RWPE2 (cell line): ENCODE results near the gene CD300LB.

Source experiments
- ATAC-seq: fragments of 200-7000 bp; cut with Tn5 transposase; 3 replicates; pipeline ENCODE4 v1.9.1; 2021; ENCODE audit warnings: low read depth
- DNase-seq: peaks from one replicate; pipeline ENCODE4 v3.0.0-alpha.2; 2020; ENCODE audit warnings: low spot score
- H3K27ac ChIP-seq: fragments of 450-650 bp; 2 replicates; pipeline ENCODE4 v1.5.1; 2017; ENCODE audit warnings: mild to moderate bottlenecking; ENCODE audit not compliant: poor library complexity, severe bottlenecking
- H3K27me3 ChIP-seq: fragments of 250-450 bp; sonication (Bioruptor Pico); 2 replicates; pipeline ENCODE4 v1.5.1; 2021; ENCODE audit warnings: mild to moderate bottlenecking, moderate library complexity; ENCODE audit not compliant: insufficient read depth, poor library complexity, severe bottlenecking
- H3K36me3 ChIP-seq: fragments of 250-450 bp; sonication (Bioruptor Pico); 2 replicates; pipeline ENCODE4 v1.5.1; 2020; ENCODE audit warnings: low read depth, mild to moderate bottlenecking, moderate library complexity
- H3K4me1 ChIP-seq: fragments of 250-450 bp; sonication (Bioruptor Pico); 2 replicates; pipeline ENCODE4 v1.5.1; 2021; ENCODE audit warnings: mild to moderate bottlenecking, moderate library complexity; ENCODE audit not compliant: insufficient read depth, poor library complexity, severe bottlenecking
- H3K4me3 ChIP-seq: fragments of 250-450 bp; sonication (Bioruptor Pico); 2 replicates; pipeline ENCODE4 v1.5.1; 2021; ENCODE audit warnings: mild to moderate bottlenecking, moderate library complexity; ENCODE audit not compliant: severe bottlenecking
- H3K9me3 ChIP-seq: fragments of 250-450 bp; sonication (Bioruptor Pico); 2 replicates; pipeline ENCODE4 v1.5.1; 2021; ENCODE audit warnings: mild to moderate bottlenecking, moderate library complexity; ENCODE audit not compliant: severe bottlenecking
- TF ChIP-seq, protein P1 (sequence below): fragments of 450-650 bp; IDR thresholded peaks from one replicate; pipeline ENCODE4 v1.5.1; 2017; ENCODE audit warnings: mild to moderate bottlenecking, moderate library complexity; ENCODE audit not compliant: poor library complexity, severe bottlenecking

The CD300LB gene

GRCh38 chr17:74524653-74525464 lies 6.4 kb downstream of the CD300LB start:
- H3K27me3 ChIP-seq = peaks cover 9% of the 10 kb centered on the region
- no peaks in the 10 kb centered on the region for H3K9me3 ChIP-seq
- no peaks in the 10 kb centered on the region for H3K36me3 ChIP-seq
- TF ChIP-seq, protein P1, sequence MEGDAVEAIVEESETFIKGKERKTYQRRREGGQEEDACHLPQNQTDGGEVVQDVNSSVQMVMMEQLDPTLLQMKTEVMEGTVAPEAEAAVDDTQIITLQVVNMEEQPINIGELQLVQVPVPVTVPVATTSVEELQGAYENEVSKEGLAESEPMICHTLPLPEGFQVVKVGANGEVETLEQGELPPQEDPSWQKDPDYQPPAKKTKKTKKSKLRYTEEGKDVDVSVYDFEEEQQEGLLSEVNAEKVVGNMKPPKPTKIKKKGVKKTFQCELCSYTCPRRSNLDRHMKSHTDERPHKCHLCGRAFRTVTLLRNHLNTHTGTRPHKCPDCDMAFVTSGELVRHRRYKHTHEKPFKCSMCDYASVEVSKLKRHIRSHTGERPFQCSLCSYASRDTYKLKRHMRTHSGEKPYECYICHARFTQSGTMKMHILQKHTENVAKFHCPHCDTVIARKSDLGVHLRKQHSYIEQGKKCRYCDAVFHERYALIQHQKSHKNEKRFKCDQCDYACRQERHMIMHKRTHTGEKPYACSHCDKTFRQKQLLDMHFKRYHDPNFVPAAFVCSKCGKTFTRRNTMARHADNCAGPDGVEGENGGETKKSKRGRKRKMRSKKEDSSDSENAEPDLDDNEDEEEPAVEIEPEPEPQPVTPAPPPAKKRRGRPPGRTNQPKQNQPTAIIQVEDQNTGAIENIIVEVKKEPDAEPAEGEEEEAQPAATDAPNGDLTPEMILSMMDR = no peak
- H3K4me3 ChIP-seq = no peak overlapping the region
- H3K27ac ChIP-seq = no peak overlapping the region
- ATAC-seq (no peak), DNase-seq (no peak)
- H3K4me1 ChIP-seq = no peaks in the 10 kb centered on the region

GRCh38 chr17:74523308-74523707 lies 8.0 kb downstream of the CD300LB start:
- TF ChIP-seq, protein P1 = no peak
- H3K4me1 ChIP-seq = no peaks in the 10 kb centered on the region
- no peak overlapping the region for H3K4me3 ChIP-seq
- no peak for DNase-seq
- H3K36me3 ChIP-seq = no peaks in the 10 kb centered on the region
- ATAC-seq = no peak
- peaks cover 9% of the 10 kb centered on the region for H3K27me3 ChIP-seq
- no peak overlapping the region for H3K27ac ChIP-seq
- H3K9me3 ChIP-seq = no peaks in the 10 kb centered on the region

GRCh38 chr17:74522381-74523105 lies 8.7 kb downstream of the CD300LB start:
- Histone ChIP-seq H3K4me1 (no peaks in the 10 kb centered on the region), H3K36me3 (no peaks in the 10 kb centered on the region), H3K9me3 (no peaks in the 10 kb centered on the region), H3K27ac (no peak overlapping the region), H3K4me3 (no peak overlapping the region), H3K27me3 (peaks cover 1% of the 10 kb centered on the region)
- no peak for ATAC-seq
- DNase-seq = no peak
- TF ChIP-seq, protein P1 = no peak

- Histone ChIP-seq H3K4me1 (no peaks in the 10 kb centered on the region), H3K4me3 (no peak overlapping the region), H3K27ac (no peak overlapping the region), H3K9me3 (no peaks in the 10 kb centered on the region), H3K27me3 (no peaks in the 10 kb centered on the region), H3K36me3 (no peaks in the 10 kb centered on the region)
- ATAC-seq (no peak), DNase-seq (no peak)
- TF ChIP-seq, protein P1 = no peak
Observed at GRCh38 chr17:74521701-74522201, 9.5 kb downstream of the CD300LB start.
